ENCODE results near the gene NUTF2.

The NUTF2 gene

DNA sequence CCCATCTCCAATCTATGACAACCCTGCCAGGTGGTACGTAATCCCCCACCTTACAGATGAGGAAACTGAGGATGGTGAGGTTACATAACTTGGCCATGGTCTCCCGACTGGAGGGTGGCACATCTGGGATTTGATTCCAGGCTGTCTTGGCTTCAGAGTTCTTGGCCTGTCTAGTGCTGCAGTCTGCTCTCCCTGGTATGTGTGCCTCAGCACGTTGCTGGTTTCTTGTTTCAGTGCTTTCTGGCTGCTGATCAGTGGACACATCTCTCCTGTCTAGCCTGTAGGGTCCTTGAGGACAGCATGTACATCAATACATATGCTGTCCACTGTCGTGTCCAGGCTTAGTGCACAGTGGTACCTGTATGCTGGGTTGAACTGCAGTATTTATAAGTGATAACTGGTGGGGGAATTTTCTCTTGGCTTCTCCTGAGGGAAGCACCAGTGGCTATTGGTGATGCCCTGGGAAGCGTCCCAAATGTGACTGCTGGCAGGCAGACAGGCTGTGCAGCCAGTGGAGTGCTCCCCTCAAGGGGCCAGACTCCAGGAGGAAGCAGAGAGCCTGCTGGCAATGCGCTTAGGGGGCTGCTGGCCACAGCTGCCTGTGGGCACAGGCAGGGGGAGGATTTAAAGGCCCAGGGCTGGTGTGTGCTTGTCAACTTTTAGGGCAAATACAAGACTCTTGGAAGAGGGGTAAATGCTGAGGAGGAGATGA is 70.6 kb downstream of the NUTF2 start:
- in situ Hi-C loops (cut with MboI; ENCODE audit: low sequenced_read_pairs) = no loop called here

DNA sequence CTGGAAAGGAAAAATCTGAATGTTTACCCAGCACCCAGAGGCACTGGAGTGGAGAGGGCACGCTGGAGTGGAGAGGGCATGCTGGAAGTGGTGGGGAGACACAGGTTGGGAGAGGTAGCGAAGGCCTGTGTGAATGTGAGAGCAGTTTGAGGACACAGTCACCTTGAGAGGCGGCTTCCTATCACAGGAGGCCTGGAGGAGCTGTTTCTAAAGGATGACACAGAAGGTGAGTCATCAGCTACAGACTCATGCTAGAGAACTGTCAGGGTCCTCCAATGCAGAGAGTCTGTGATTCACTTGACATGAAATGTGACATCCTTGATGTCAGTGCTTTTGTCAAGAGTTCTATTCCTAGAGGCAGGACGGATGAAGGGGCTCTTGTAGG is 71.1 kb downstream of the NUTF2 start:
- in situ Hi-C loops (cut with MboI; ENCODE audit: low sequenced_read_pairs) = no loop called here

DNA sequence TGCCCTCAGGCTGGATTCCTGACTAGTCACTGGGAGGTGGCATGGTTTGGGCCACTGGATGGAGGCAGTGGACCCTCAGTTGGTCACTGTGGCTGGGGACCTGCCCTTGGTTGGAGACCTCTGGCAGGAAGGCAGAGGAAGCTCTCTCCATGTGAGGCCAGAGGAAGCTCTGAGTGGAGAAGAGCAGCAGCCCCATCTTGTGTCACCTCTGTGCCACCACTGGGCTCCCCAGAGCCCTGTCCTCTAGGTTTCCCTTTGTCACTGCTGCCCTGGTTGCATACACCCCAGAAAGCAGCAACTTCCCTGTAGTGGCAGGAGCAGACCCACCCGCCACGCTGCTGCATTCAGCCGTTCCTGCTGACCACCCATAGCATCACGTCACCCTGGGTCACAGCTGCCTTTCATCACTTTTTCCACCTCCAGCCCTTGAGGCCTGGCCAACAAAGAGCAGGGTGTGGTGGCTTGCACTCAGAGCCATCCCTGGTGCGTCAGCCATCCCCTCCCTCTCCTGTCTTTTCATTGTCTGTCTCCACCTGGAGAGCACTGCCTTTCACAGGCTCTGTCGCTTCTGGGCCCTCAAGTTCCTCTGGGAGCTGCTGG is 73.0 kb downstream of the NUTF2 start:
- in situ Hi-C loops (cut with MboI; ENCODE audit: low sequenced_read_pairs) = no loop called here

Data from HL-60/S4 (cell line).